ENCODE measurements around the gene HAO2.
"Not testable (repeated sequence)": the region's sequence is repeated elsewhere in the genome, so short reads cannot be mapped to it uniquely, and the experiment has no call there.

HAO2 gene

GRCh38 chr1:119347858-119348257 lies 20.7 kb upstream of the HAO2 start:
- no peak for DNase-seq

DNA sequence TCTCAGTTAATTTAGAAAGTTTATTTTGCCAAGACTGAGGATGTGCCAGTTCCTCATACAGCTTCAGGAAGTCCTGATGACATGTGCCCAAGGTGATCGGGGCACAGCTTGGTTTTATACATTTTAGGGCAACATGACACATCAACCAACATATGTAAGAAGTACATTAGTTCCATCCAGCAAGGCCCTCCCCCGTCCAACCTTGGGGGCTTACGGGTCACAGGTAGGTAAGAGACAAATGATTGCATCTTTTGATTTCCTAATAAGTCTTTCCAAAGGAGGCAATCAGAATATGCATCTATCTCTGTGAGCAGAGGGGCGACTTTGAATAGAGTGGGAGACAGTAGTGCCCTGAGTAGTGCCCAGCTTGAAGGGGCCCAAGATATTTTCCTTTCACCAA lies 19.6 kb upstream of the HAO2 start:
- no peak for DNase-seq

GRCh38 chr1:119350866-119351265 lies 17.7 kb upstream of the HAO2 start:
- DNase-seq = not testable (repeated sequence)

DNA sequence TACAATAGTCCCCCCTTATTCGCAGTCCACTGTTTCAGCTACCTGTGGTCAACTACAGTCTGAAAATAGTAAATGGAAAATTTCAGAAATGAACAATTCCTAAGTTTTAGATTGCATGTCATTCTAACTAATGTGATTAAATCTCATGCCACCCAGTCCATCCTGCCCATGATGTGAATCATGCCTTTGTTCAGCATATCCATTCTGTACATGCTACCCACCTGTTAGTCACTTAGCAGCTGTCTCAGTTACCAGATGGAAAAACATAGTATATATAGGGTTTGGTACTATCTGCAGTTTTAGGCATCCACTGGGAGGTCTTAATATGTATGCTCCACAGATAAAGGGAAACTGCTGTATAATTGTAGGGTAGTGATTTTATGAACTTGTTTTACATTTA lies 16.6 kb upstream of the HAO2 start:
- DNase-seq = no peak

DNA sequence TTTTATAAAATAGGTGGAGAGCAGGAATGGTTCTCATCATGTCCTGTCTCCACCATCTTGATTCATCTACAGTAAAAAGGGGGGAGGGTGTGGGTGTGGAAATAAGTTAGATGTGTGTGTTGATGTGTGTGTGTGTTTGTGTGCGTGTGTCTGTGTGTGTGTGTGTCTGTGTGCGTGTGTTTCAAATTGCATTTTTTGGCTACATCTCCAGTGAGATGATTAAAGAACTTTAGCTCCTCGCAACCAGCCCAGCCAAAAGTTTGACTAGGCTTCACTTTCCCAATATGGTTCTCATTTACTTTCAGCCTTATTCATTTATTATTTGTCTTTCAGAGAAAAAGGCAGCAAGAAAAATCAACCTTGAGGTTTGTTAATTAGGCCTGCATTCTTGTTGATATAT lies 14.7 kb upstream of the HAO2 start:
- DNase-seq = no peak

- DNase-seq = no peak
Measured at GRCh38 chr1:119358636-119359035, 9.9 kb upstream of the HAO2 start.

- DNase-seq = no peak
Measured at GRCh38 chr1:119359730-119360129, 8.9 kb upstream of the HAO2 start.

GRCh38 chr1:119361205-119361604 lies 7.4 kb upstream of the HAO2 start:
- DNase-seq = no peak

DNA sequence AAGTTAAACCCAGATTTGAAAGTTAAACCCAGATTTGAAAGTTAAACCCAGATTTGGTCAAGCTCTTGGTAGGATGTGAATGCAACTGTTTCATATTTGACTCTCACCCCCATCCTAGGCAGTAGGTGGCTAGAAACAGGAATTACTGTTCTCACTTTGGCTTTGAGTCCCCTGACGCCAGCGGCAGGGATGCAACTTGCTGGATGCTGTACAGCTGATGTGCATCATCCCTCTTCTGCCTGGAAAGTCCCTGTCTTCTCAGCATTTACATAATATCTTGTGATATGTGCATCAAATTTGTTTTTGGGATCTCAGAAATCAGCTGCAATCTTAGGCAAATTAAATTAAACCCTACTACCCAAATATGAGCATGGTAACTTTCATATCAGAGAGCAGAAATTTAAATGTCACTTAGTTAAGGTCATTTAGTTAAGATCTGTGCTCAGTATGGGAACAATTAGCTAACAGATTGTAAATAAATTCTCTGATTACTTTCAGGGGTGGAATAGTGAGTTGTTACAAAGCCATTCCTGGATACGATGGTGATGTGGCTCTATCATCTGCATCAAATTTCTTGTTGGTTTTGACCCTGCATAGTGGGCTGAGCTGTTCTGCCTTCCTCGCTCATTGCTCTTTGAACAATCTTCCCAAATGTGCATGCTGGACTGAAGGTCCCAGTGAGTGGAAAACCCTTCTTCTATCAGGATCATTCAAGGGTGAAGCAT lies 6.8 kb upstream of the HAO2 start:
- no peak for DNase-seq

DNA sequence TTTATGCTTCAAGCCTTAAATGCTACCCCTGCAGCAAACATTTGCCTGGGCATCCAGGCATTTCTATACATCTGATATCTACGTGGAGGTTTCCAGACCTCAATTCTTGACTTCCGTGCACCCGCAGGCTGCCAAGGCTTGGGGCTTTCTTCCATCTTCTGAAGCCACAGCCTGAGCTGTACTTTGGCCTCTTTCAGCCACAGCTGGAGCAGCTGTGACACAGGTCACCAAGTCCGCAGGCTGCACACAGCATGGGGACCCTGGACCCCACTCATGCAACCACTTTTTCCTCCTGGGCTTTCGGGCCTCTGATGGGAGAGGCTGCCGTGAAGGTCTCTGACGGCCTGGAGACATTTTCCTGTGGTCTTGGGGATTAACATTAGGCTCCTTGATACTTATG lies 5.4 kb upstream of the HAO2 start:
- no peak for DNase-seq

DNA sequence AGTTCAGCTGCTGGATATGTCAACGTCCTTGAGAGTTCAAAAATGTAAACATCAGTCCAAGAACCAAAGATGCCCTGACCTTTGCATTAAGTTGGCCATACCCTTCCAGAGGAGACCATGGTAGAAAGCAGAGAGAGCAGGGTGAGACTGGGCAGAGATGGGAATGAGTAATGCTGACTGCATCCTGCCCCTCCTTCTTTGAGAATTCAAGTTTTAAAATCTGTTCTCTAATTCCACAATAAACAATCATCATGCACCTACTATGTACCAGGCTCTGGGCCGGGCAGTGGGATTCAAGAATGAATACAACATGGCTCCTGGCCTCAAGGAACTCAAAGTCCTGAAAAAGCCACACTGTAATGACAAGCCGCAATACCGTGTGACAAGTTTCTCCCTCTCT lies 3.9 kb upstream of the HAO2 start:
- no peak for DNase-seq

DNA sequence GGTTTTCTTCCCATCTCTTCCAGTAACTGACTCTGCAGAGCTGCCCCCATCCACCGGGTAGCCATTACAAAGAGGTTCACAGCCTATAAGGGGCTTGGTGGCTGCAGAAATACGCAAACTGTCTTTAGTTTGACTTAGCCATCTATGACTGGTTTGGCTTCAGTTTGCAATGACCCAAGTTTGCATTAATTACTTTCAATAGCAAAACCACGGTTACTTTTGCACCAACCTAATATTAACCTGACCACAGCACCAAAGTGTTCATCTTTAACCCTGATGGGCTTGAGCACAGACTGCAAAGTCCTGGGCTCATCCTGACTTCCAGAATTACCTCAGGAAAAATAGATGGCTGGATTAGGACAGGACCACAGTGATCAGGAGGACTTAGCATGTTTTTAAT lies 2.2 kb upstream of the HAO2 start:
- DNase-seq = no peak

GRCh38 chr1:119367432-119368124 lies 1.0 kb upstream of the HAO2 start:
- DNase-seq = peak; percentile 47

DNA sequence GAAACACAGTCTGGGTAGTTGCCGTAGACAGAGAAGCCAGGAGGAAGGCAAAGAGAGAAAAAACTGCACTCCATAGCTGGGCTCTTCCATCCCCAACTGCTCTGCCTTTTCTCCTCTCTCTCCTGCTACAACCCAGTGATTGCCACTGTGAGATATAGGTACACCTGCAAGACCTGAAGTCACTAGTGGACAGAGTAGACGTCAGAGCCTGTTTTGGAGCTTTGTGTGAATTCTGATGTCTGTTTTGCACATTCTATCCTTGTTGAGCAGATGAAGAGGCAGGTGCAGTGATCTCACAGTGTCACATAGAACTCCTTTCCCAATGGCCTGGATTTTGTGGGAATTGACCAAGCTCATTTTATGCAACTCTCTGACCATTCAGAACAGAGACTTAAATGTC lies 2.2 kb downstream of the HAO2 start:
- DNase-seq = no peak

DNA sequence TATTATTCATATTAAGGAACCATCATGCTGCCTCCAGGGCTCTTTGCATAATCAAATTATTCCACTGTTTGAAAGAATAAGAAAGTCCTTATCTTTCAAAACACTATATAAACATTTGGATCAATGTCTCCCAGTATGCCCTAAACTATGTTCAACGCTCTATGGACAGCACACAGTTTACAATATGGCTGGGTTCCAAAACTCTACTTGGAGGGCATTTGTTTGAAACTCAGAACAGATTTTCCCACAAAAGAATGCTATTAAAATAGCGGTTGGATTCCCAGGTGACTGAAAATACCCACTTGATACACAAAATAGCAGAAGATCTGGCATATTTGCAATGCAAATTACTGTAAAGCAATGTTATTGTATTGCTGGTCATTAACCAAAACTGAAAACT lies 3.2 kb downstream of the HAO2 start:
- DNase-seq = no peak

DNA sequence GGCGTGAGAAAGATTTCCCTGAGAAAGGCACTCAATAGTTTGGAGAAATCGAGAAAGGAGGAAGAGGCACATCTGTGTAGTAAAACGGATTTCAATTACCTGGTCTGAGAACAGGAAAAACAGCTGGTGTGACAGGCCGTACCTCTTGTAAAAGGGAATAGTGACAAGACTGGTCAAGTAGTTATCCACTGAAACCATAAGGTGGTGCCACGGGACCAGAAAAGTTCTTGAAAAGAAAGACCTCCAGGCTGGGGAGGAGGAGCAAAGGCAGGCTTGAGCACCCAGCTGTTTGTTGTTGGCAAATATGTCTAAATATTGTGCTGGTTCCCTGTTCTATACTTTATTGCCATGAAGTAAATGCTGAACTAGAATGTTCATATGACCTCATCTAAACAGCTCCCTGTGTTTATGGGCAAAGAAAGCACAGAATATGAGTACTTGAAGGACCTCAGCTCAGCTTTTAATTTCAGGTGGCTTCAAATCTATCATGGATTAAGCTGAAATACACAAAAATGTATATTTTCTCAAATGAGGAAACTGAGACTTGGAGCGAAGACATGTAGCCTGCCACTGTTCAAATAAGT lies 4.0 kb downstream of the HAO2 start:
- peak; percentile 15 for DNase-seq

DNA sequence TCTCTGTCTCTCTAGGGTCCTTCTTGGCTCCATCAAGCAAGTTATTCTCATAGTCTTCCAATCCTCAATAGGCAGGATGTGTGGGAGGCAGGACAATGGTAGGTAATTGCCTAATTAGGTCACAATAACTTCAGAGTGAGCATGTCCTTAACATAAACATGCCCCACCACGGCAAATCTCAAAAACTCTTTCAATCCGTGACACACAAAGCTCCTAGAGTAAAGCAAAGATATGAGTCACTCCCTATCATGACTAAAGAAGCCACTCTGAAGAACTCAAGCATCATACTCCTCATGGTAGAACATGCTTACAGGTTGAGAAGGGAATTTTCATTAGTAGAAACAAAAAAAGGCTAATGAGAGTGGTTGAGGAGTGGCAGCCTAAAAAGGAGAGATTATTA lies 4.9 kb downstream of the HAO2 start:
- no peak for DNase-seq

DNA sequence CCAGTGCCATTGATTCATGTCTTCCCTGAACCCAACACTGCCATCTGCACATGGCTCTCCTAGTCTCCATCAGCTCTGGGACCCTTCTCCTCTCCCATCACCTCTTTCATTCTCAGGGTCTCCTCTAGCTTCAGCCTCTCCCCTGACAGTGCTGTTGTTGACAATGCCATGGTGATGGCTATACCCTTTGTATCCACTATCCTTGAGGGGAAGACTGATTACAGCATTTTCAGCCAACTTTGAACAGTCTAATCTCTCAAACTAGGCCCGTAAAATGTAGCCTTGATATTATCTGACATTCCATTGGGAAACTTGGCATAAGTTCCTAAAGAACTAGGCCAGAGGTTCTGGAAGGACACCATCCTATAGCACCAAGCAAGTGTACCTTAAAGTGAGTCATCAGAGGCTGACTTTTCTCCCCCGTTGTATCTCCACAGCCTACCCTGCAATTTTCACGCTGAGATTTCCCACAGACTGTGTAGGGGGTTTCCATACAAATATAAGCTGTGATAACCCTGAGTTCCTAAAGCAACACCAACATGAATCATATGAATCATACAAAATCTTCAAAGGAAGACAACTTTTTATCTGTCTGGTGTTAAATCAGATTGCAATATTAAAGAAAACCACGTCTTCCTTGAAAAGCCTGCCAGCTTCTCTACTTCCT lies 5.8 kb downstream of the HAO2 start:
- no peak for DNase-seq

- DNase-seq = no peak
Measured at GRCh38 chr1:119375366-119375765, 6.8 kb downstream of the HAO2 start.

- DNase-seq = no peak
Measured at GRCh38 chr1:119376594-119376993, 8.0 kb downstream of the HAO2 start.

DNA sequence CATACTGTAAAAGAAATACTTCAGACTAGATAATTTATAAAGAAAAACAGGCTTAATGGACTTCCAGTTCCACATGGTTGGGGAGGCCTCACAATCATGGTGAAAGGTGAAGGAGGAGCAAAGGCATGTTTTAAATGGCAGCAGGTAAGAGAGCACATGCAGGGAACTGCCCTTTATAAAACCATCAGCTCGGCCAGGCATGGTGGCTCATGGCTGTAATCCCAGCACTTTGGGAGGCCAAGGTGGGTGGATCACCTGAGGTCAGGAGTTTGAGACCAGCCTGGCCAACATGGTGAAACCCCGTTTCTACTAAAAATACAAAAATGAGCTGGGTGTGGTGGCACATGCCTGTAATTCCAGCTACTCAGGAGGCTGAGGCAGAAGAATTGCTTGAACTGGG lies 9.0 kb downstream of the HAO2 start:
- not testable (repeated sequence) for DNase-seq

GRCh38 chr1:119379117-119379516 lies 10.5 kb downstream of the HAO2 start:
- DNase-seq = no peak

GRCh38 chr1:119380304-119380703 lies 11.7 kb downstream of the HAO2 start:
- DNase-seq = no peak
